GM18861 (cell line): ENCODE measurements around the gene MANF.
"Not testable (repeated sequence)": the region's sequence is repeated elsewhere in the genome, so short reads cannot be mapped to it uniquely, and the experiment has no call there.

ENCODE experiments used
- ATAC-seq: cut with Tn5 transposase; IDR thresholded peaks from one replicate; pipeline ENCODE4 v1.9.1; 2021; ENCODE audit not compliant: unreplicated experiment

MANF gene

GRCh38 chr3:51384726-51385473 is at the start of gene MANF:
TSS of gene MANF (plus strand) at chr3:51385291. CDS start at chr3:51385343, 52 bp downstream.
- peak; percentile 89 for ATAC-seq

- ATAC-seq, result no peak
These were observed 48.8 kb upstream of the MANF start for GRCh38 chr3:51336261-51336660.

- ATAC-seq, result no peak
These were observed 47.4 kb upstream of the MANF start for GRCh38 chr3:51337666-51338065.

GRCh38 chr3:51338632-51339031 is 46.5 kb upstream of the MANF start:
- no peak for ATAC-seq

GRCh38 chr3:51340013-51340829 is 44.9 kb upstream of the MANF start:
- no peak for ATAC-seq

GRCh38 chr3:51340989-51341636 is 44.0 kb upstream of the MANF start:
- no peak for ATAC-seq

- no peak for ATAC-seq
These were observed 41.0 kb upstream of the MANF start for GRCh38 chr3:51343918-51344687.

- no peak for ATAC-seq
These were observed 34.3 kb upstream of the MANF start for GRCh38 chr3:51350751-51351150.

- ATAC-seq, result no peak
These were observed 32.0 kb upstream of the MANF start for GRCh38 chr3:51353131-51353530.

- no peak for ATAC-seq
These were observed 31.4 kb upstream of the MANF start for GRCh38 chr3:51353691-51354090.

- ATAC-seq, result no peak
These were observed 30.9 kb upstream of the MANF start for GRCh38 chr3:51354172-51354571.

GRCh38 chr3:51354731-51355615 is 30.1 kb upstream of the MANF start:
- no peak for ATAC-seq

GRCh38 chr3:51355891-51356578 is 29.1 kb upstream of the MANF start:
- ATAC-seq, result no peak

- ATAC-seq, result no peak
These were observed 27.2 kb upstream of the MANF start for GRCh38 chr3:51357856-51358255.

GRCh38 chr3:51358981-51359380 is 26.1 kb upstream of the MANF start:
- no peak for ATAC-seq

- ATAC-seq, result no peak
These were observed 24.3 kb upstream of the MANF start for GRCh38 chr3:51360806-51361205.

- ATAC-seq, result no peak
These were observed 23.3 kb upstream of the MANF start for GRCh38 chr3:51361746-51362145.

- no peak for ATAC-seq
These were observed 22.6 kb upstream of the MANF start for GRCh38 chr3:51362476-51362875.

- not testable (repeated sequence) for ATAC-seq
These were observed 16.8 kb upstream of the MANF start for GRCh38 chr3:51368276-51368675.
